HepG2 (cell line): Measurements from ENCODE around the gene NAGS. TPM values are rescaled to one million over a fixed set of nuclear protein-coding genes. Genes with fewer than 3 reads are reported as not detected.
A peak's percentile ranks its signal among the peaks of the same experiment; 100 is the strongest.

Experiments
- ATAC-seq: fragments of 200-7000 bp; cut with Tn5 transposase; 3 replicates; pipeline ENCODE4 v1.9.1; 2020; ENCODE audit warnings: mild to moderate bottlenecking, moderate library complexity
- BruUV-seq: library from RNA; stranded (reverse); fragments of 400-500 nt; replicated peaks from 2 replicates; lab custom pipeline; 2021; lab: Mats Ljungman, UMichigan
- CTCF ChIA-PET: fragments of 300-600 bp; formaldehyde crosslinking; extraction: SDS; loops from one replicate; lab custom pipeline; 2021; ENCODE audit warnings: low total read pairs, inconsistent platforms, low intra/inter-chr PET ratio; lab: Yijun Ruan, JAX
- POLR2A ChIA-PET: fragments of 350-600 bp; sonication (Branson Sonifier 250); formaldehyde crosslinking; loops from one replicate; lab custom pipeline; 2020; ENCODE audit warnings: antibody characterized with exemption, inconsistent platforms; lab: Yijun Ruan, JAX
- DNase-seq: peaks from one replicate; pipeline ENCODE4 v3.0.0-alpha.2; 2015; ENCODE audit warnings: low spot score
- FAIRE-seq: peaks from 3 replicates; lab custom pipeline; 2011; peaks lifted over from hg19 to GRCh38; lab: Jason Lieb, UNC
- H2AFZ ChIP-seq: one replicate; pipeline ENCODE4 v1.6.1; 2011; ENCODE audit warnings: low read length, inconsistent platforms
- H3K27ac ChIP-seq: fragments of 300-600 bp; 3 replicates; pipeline ENCODE4 v1.8.0; 2011; ENCODE audit warnings: mixed run types, mild to moderate bottlenecking, mixed read lengths, low read length, inconsistent platforms; ENCODE audit not compliant: insufficient read depth; ENCODE audit errors: extremely low read length
- H3K27me3 ChIP-seq, 2 experiments: fragments of 200-600 bp in 1 of 2; 2 replicates in 1 of 2; 3 replicates in 1 of 2; pipeline versions ENCODE4 v1.6.0 to v1.8.0; 2011; ENCODE audit warnings: low read length in 2 of 2, mild to moderate bottlenecking in 2 of 2, moderate library complexity in 2 of 2, inconsistent platforms in 1 of 2; ENCODE audit not compliant: insufficient read depth in 2 of 2, control insufficient read depth in 1 of 2
- H3K36me3 ChIP-seq, 2 experiments: fragments of 200-600 bp in 1 of 2; replicated peaks in 1 of 2; 2 replicates in 1 of 2; 3 replicates in 1 of 2; pipeline versions ENCODE4 v1.5.1 to v1.8.0; 2011; ENCODE audit warnings: low read length in 2 of 2, inconsistent platforms in 1 of 2; ENCODE audit not compliant: insufficient read depth in 2 of 2, control insufficient read depth in 1 of 2
- H3K4me1 ChIP-seq: 2 replicates; pipeline ENCODE4 v1.5.1; 2012; ENCODE audit warnings: low read length, inconsistent platforms; ENCODE audit not compliant: insufficient read depth
- H3K4me2 ChIP-seq: 2 replicates; pipeline ENCODE4 v1.6.0; 2011; ENCODE audit warnings: low read depth, low read length, inconsistent platforms
- H3K4me3 ChIP-seq, 3 experiments: fragments of 200-600 bp in 1 of 3; sonication (generic), shearing (Covaris generic) in 1 of 3; replicated peaks in 1 of 3; 2 replicates each; pipeline ENCODE4 v1.5.1; 2011 to 2016; ENCODE audit warnings: low read length in 3 of 3, inconsistent platforms in 2 of 3, low read depth in 2 of 3, mild to moderate bottlenecking in 2 of 3, control low read depth in 1 of 3, mixed read lengths in 1 of 3; ENCODE audit not compliant: insufficient read depth in 1 of 3
- H3K79me2 ChIP-seq: one replicate; pipeline ENCODE4 v1.6.1; 2011; ENCODE audit warnings: low read length, inconsistent platforms; ENCODE audit not compliant: insufficient read depth
- H3K9ac ChIP-seq: 2 replicates; pipeline ENCODE4 v1.6.0; 2011; ENCODE audit warnings: mild to moderate bottlenecking, low read depth, low read length, inconsistent platforms; ENCODE audit not compliant: insufficient read depth
- H3K9me3 ChIP-seq: 2 replicates; pipeline ENCODE4 v1.5.1; 2012; ENCODE audit warnings: mild to moderate bottlenecking, low read length
- H4K20me1 ChIP-seq: 2 replicates; pipeline ENCODE4 v1.6.0; 2011; ENCODE audit warnings: inconsistent platforms, mild to moderate bottlenecking, low read length, moderate library complexity; ENCODE audit not compliant: insufficient read depth
- MLXIP ChIP-seq: sonication (generic); formaldehyde crosslinking; IDR thresholded peaks from 2 replicates; pipeline ENCODE4 v1.9.0; 2021; ENCODE audit warnings: missing genetic modification reagents, borderline replicate concordance
- TMF1 ChIP-seq: sonication (generic); formaldehyde crosslinking; IDR thresholded peaks from 2 replicates; pipeline ENCODE4 v1.8.1; 2022; ENCODE audit warnings: low read depth, missing genetic modification reagents
- ZNF441 ChIP-seq: sonication (generic); formaldehyde crosslinking; IDR thresholded peaks from 2 replicates; pipeline ENCODE4 v1.7.0; 2021; ENCODE audit warnings: missing genetic modification reagents, borderline replicate concordance
- ZNF468 ChIP-seq: sonication (generic); formaldehyde crosslinking; IDR thresholded peaks from 2 replicates; pipeline ENCODE4 v1.8.0; 2022; ENCODE audit warnings: mild to moderate bottlenecking, moderate library complexity, missing genetic modification reagents
- ZNF691 ChIP-seq: sonication (generic); formaldehyde crosslinking; IDR thresholded peaks from 2 replicates; pipeline ENCODE4 v1.4.0; 2020; ENCODE audit warnings: missing genetic modification reagents, low read depth, mild to moderate bottlenecking, borderline replicate concordance
- ZNF703 ChIP-seq: sonication (generic); formaldehyde crosslinking; IDR thresholded peaks from 2 replicates; pipeline ENCODE4 v1.5.1; 2020; ENCODE audit warnings: missing genetic modification reagents, mild to moderate bottlenecking, moderate library complexity, borderline replicate concordance
- ZNF75D ChIP-seq: sonication (generic); formaldehyde crosslinking; IDR thresholded peaks from 2 replicates; pipeline ENCODE4 v1.8.1; 2023; ENCODE audit warnings: missing genetic modification reagents, mild to moderate bottlenecking, borderline replicate concordance
- WGBS: methylation state at CpG from one replicate; pipeline ENCODE4 v1.1.6; 2017; ENCODE audit warnings: low lambda C conversion rate; 5-methylcytosine and 5-hydroxymethylcytosine counted together
- in situ Hi-C: cut with HindIII; loops from 2 replicates; pipeline ENCODE4 v1.10.0; 2017; ENCODE audit warnings: low pct_unique_long_range_greater_than_20kb; ENCODE audit not compliant: extremely low pct_ligation_motif_present
- intact Hi-C: fragments of 100-400 bp; cut with micrococcal nuclease; formaldehyde crosslinking; loops from one replicate; pipeline ENCODE4 v1.10.0; 2022; ENCODE audit not compliant: unreplicated experiment
- polyA plus RNA-seq, 8 experiments: library from polyadenylated mRNA; depleted of rRNA in 3 of 8; stranded (reverse) in 7 of 8; unstranded in 1 of 8; fragments of >200 nt; fragmentation: Illumina TruSeq in 4 of 8; extraction: Trizol in 4 of 8; gene quantifications; 2 replicates each; pipeline versions ENCODE4 v1.2.1 to v1.2.3, GENCODE V29; 2011 to 2016; ENCODE audit warnings: low read depth in 4 of 8, missing spikeins in 1 of 8, mixed read lengths in 1 of 8; ENCODE audit not compliant: insufficient read depth in 1 of 8
- total RNA-seq, 5 experiments: library from RNA; depleted of rRNA; stranded (reverse); fragments of >200 nt; fragmentation: Illumina TruSeq; extraction: Trizol; gene quantifications; 2 replicates each; pipeline ENCODE4 v1.2.3, GENCODE V29; 2016; ENCODE audit warnings: low read depth in 1 of 5

NAGS gene
- total and polyA plus RNA-seq, 2 of the 13 experiments (the other 11 are each of a cell fraction or from before 2014, with no cell fraction given) = 4.3 to 5.1 TPM

GRCh38 chr17:43983515-43984411 lies 20.7 kb upstream of the NAGS start (continued):
- TF ChIP-seq ZNF75D (CRISPR knock-in tag) (no peak), TMF1 (no peak)

- H3K27ac ChIP-seq = no peak overlapping the region
- FAIRE-seq = no peak
- no peak for DNase-seq
- no peaks in the 10 kb centered on the region for H3K36me3 ChIP-seq
- no TSS peak for BruUV-seq
- CTCF ChIA-PET = no interaction called here
- intact Hi-C loops = no loop called here
- H3K79me2 ChIP-seq = no peaks in the 10 kb centered on the region
- TF ChIP-seq ZNF703 (CRISPR knock-in tag) (no peak), ZNF691 (no peak), MLXIP (CRISPR knock-in tag) (no peak), ZNF468 (no peak), ZNF441 (0 out of 2 replicates have a peak, but pooled peaks have one; percentile 3)
- no peaks in the 10 kb centered on the region for H3K9me3 ChIP-seq
- 11% methylated on average over 7 of the region's 8 CpGs for WGBS
- in situ Hi-C loops = no loop called here
- H3K4me2 ChIP-seq = peak overlapping the region; percentile 86
- peaks cover 6 to 75% of the 10 kb centered on the region in 2 experiments for H3K27me3 ChIP-seq
- POLR2A ChIA-PET = interaction anchor here (2.2 kb wide), 1 partner anchor 17 kb away, joined by 15 read pairs; no protein-coding TSS in a partner anchor
- peak overlapping the region; percentile 42; the same call in 1 of the 2 replicates for H3K9ac ChIP-seq
- H3K4me1 ChIP-seq = peaks cover 23% of the 10 kb centered on the region
- peak overlapping the region; percentile 57 for H2AFZ ChIP-seq
- peak; percentile 19 for ATAC-seq
- peak overlapping the region; percentile 41 to 72 (median 51) for H3K4me3 ChIP-seq
- no peaks in the 10 kb centered on the region for H4K20me1 ChIP-seq
Observed at GRCh38 chr17:43984521-43984920, 19.9 kb upstream of the NAGS start.
